ENCODE results near the gene COX7A2.

The COX7A2 gene

GRCh38 chr6:75202676-75203131 lies 40.9 kb downstream of the COX7A2 start:
- no peaks in the 10 kb centered on the region for H4K20me1 ChIP-seq (ENCODE audit: insufficient read depth, low read length)
- no peaks in the 10 kb centered on the region for H3K4me1 ChIP-seq (ENCODE audit: insufficient read depth, low read length)
- no peak overlapping the region for H3K27ac ChIP-seq (ENCODE audit: low read length)
- ATAC-seq (ENCODE audit: insufficient read depth, low read depth) (no peak), DNase-seq (no peak)
- H3K27me3 ChIP-seq (ENCODE audit: insufficient read depth, low read length, poor library complexity), result no peaks in the 10 kb centered on the region
- H3K9me3 ChIP-seq (ENCODE audit: insufficient read depth, low read length, severe bottlenecking), result no peaks in the 10 kb centered on the region
- no peak overlapping the region for H3K4me3 ChIP-seq (ENCODE audit: low read depth in 1 of 2, low read length in 2 of 2)
- H3K36me3 ChIP-seq (ENCODE audit: insufficient read depth, low read length), result no peaks in the 10 kb centered on the region
- TF ChIP-seq EZH2 (IDR thresholded peaks at IDR 0.05; ENCODE audit: borderline replicate concordance, low read depth, low read length, severe bottlenecking), result no peak
- TF ChIP-seq, protein P1, sequence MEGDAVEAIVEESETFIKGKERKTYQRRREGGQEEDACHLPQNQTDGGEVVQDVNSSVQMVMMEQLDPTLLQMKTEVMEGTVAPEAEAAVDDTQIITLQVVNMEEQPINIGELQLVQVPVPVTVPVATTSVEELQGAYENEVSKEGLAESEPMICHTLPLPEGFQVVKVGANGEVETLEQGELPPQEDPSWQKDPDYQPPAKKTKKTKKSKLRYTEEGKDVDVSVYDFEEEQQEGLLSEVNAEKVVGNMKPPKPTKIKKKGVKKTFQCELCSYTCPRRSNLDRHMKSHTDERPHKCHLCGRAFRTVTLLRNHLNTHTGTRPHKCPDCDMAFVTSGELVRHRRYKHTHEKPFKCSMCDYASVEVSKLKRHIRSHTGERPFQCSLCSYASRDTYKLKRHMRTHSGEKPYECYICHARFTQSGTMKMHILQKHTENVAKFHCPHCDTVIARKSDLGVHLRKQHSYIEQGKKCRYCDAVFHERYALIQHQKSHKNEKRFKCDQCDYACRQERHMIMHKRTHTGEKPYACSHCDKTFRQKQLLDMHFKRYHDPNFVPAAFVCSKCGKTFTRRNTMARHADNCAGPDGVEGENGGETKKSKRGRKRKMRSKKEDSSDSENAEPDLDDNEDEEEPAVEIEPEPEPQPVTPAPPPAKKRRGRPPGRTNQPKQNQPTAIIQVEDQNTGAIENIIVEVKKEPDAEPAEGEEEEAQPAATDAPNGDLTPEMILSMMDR (IDR thresholded peaks at IDR 0.05; ENCODE audit: borderline replicate concordance, extremely low read depth, low read length, poor library complexity, severe bottlenecking), result no peak
- H2AFZ ChIP-seq (ENCODE audit: low read depth, low read length), result no peak overlapping the region
- H3K9ac ChIP-seq (ENCODE audit: low read depth, low read length), result no peak overlapping the region
- no peak overlapping the region for H3K4me2 ChIP-seq (ENCODE audit: insufficient read depth, low read length)
- H3K79me2 ChIP-seq (ENCODE audit: insufficient read depth, low read length), result no peaks in the 10 kb centered on the region

DNA sequence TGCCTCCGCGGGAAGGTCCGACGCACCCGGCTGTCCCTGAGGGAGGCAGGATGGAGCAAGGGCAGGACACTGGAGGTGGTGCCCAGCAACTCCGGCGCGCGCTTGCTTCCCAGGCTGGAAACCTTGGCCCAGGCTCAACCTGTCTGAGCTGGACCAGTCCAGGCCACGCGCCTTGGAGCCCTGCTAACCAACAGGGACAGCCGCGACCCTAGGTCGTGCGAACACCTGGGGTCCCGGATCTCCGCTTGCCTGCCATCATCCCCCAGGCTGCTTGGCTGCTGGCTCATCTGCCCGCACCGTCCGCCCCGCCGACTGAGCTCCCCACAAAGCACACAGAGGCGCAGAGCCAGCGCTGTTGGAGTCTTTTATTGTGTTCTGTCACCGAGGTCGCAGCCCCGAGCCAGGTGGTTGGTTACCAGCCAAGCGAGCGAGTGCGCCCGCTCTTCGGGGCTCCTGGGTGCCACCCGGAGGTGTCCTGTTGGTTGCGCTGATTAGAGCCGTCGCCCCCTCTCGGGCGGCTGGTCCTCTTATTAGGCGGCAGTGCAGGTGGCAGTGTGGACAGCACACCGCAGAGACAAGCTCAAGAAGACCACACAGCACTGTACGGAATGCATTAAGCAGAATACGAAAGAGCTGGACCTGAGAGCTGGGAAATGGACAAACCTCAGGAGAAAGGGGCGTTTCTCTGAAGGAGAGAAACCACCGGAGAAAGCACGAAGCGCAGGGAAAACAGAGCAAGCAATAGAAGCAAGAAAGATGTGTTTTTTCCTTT lies 41.5 kb downstream of the COX7A2 start:
- Histone ChIP-seq H3K79me2 (ENCODE audit: insufficient read depth, low read length) (no peaks in the 10 kb centered on the region), H3K9ac (ENCODE audit: low read depth, low read length) (no peak overlapping the region), H3K4me2 (ENCODE audit: insufficient read depth, low read length) (no peak overlapping the region), H2AFZ (ENCODE audit: low read depth, low read length) (no peak overlapping the region), H3K4me3 (ENCODE audit: low read depth in 1 of 2, low read length in 2 of 2) (no peak overlapping the region), H3K36me3 (ENCODE audit: insufficient read depth, low read length) (no peaks in the 10 kb centered on the region), H3K27ac (ENCODE audit: low read length) (no peak overlapping the region), H3K4me1 (ENCODE audit: insufficient read depth, low read length) (no peaks in the 10 kb centered on the region), H4K20me1 (ENCODE audit: insufficient read depth, low read length) (no peaks in the 10 kb centered on the region), H3K27me3 (ENCODE audit: insufficient read depth, low read length, poor library complexity) (no peaks in the 10 kb centered on the region), H3K9me3 (ENCODE audit: insufficient read depth, low read length, severe bottlenecking) (no peaks in the 10 kb centered on the region)
- ATAC-seq (ENCODE audit: insufficient read depth, low read depth) (no peak), DNase-seq (no peak)
- TF ChIP-seq, protein P1 (IDR thresholded peaks at IDR 0.05; ENCODE audit: borderline replicate concordance, extremely low read depth, low read length, poor library complexity, severe bottlenecking), result no peak
- no peak for TF ChIP-seq EZH2 (IDR thresholded peaks at IDR 0.05; ENCODE audit: borderline replicate concordance, low read depth, low read length, severe bottlenecking)

DNA sequence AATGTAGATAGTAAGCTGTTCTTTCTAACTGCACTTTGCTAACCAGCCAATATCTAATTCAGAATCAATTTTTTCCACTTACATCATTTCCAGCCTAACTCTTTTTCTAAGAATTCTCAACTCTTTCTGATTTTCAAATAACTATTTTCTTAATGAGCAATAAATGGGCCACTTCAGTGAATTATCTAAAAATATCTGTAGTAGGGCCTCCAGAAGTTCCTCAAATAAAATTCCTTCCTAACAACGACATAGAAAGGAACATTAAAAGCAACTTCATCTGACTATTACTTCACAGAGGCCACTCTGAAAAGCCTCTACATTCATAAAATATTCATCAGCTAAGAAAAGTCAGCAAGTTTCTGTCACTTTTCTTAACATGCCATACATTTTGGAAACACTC lies 42.6 kb downstream of the COX7A2 start:
- H3K79me2 ChIP-seq (ENCODE audit: insufficient read depth, low read length), result no peaks in the 10 kb centered on the region
- no peak overlapping the region for H2AFZ ChIP-seq (ENCODE audit: low read depth, low read length)
- no peak overlapping the region for H3K4me3 ChIP-seq (ENCODE audit: low read depth in 1 of 2, low read length in 2 of 2)
- no peak overlapping the region for H3K27ac ChIP-seq (ENCODE audit: low read length)
- no peaks in the 10 kb centered on the region for H3K9me3 ChIP-seq (ENCODE audit: insufficient read depth, low read length, severe bottlenecking)
- no peak overlapping the region for H3K9ac ChIP-seq (ENCODE audit: low read depth, low read length)
- DNase-seq (no peak), ATAC-seq (ENCODE audit: insufficient read depth, low read depth) (no peak)
- H3K4me1 ChIP-seq (ENCODE audit: insufficient read depth, low read length), result no peaks in the 10 kb centered on the region
- H4K20me1 ChIP-seq (ENCODE audit: insufficient read depth, low read length), result no peaks in the 10 kb centered on the region
- TF ChIP-seq, protein P1 (IDR thresholded peaks at IDR 0.05; ENCODE audit: borderline replicate concordance, extremely low read depth, low read length, poor library complexity, severe bottlenecking), result no peak
- TF ChIP-seq EZH2 (IDR thresholded peaks at IDR 0.05; ENCODE audit: borderline replicate concordance, low read depth, low read length, severe bottlenecking), result no peak
- H3K36me3 ChIP-seq (ENCODE audit: insufficient read depth, low read length), result no peaks in the 10 kb centered on the region
- no peak overlapping the region for H3K4me2 ChIP-seq (ENCODE audit: insufficient read depth, low read length)
- no peaks in the 10 kb centered on the region for H3K27me3 ChIP-seq (ENCODE audit: insufficient read depth, low read length, poor library complexity)
